Measurements from ENCODE around the gene C9orf85.
"Not testable (repeated sequence)": the region's sequence is repeated elsewhere in the genome, so short reads cannot be mapped to it uniquely, and the experiment has no call there.

C9orf85 gene

DNA sequence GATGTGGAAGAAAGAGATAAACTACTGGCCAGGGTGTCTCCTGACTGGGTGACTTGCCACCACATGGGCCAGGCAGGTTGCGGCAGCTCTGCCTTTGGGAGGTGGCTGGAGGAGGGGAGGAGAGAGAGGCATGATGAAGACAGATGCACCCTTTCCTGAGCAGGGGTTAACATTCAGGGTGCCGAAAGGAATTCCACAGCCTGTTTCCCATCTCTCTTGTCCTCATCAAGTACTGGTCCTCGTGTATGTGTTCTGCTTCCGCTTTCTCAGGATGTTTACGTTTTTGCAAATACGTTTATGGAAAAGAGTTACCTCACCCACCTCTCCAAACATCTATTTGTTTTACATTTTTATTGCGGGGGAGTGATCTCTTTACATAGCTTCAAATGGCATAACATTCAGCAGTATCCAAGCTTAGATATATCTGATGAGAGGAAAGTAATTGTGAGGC lies 73.4 kb downstream of the C9orf85 start:
- no peak for DNase-seq (ENCODE audit: low read depth)
- Histone ChIP-seq H3K4me1 (ENCODE audit: control insufficient read depth, insufficient read depth, low read length) (peaks cover 11% of the 10 kb centered on the region), H3K9ac (ENCODE audit: low read length) (no peak overlapping the region), H3K9me3 (ENCODE audit: control insufficient read depth, low read length) (no peaks in the 10 kb centered on the region), H3K27me3 (replicated peaks; ENCODE audit: control insufficient read depth, insufficient read depth, low read length) (no peaks in the 10 kb centered on the region), H3K36me3 (ENCODE audit: control insufficient read depth, insufficient read depth, low read length, severe bottlenecking) (no peaks in the 10 kb centered on the region), H3K4me3 (ENCODE audit: low read length) (no peak overlapping the region)

DNA sequence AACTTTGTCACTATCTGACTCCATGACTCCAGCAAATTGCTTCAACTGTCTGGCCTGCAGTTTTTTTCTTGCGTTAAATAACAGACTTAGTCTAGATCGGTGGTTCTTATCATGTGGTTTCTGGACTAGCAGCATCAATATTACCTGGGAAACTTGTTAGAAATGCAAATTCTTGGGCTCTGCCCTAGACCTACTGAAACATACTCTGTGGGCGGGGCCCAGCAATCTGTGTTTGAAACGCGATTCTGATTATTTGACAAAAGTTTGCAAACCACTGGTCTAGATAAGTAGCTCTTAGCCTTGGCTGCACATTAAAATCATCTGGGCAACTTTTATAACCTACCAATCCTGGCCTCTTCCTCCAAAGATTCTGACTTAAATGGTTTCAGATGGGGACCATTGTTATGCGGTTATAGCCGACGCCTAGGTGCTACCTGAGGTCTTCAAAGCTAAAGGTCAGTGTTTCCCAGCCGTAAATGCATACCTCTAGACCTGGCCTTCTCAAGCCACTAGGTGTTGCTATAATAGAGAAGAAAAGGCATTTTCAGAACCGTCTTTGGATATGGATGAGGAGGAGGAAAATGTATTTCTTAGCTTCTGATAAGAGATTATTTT lies 74.0 kb downstream of the C9orf85 start:
- Histone ChIP-seq H3K4me3 (ENCODE audit: low read length) (no peak overlapping the region), H3K4me1 (ENCODE audit: control insufficient read depth, insufficient read depth, low read length) (peaks cover 11% of the 10 kb centered on the region), H3K36me3 (ENCODE audit: control insufficient read depth, insufficient read depth, low read length, severe bottlenecking) (no peaks in the 10 kb centered on the region), H3K27me3 (replicated peaks; ENCODE audit: control insufficient read depth, insufficient read depth, low read length) (no peaks in the 10 kb centered on the region), H3K9ac (ENCODE audit: low read length) (no peak overlapping the region), H3K9me3 (ENCODE audit: control insufficient read depth, low read length) (no peaks in the 10 kb centered on the region)
- no peak for DNase-seq (ENCODE audit: low read depth)

DNA sequence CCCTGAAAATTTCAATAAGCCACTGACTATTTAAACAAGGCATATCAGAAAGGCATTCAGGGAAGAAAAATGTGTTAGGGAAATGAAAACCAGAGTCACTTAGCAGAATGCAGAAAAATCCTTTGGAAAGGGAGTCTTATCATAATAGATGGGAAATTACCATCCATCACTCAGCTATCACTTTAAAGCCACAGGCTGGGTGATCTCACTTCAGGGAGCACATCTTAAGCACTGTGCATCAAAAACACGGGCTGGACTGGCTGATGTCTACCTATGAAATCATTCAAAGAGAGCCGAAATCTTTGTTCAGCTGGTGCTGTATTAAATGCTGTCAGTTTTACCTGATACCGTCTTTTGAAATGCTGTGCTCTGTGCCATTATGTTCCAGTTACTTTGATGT lies 75.5 kb downstream of the C9orf85 start:
- no peak for DNase-seq (ENCODE audit: low read depth)
- Histone ChIP-seq H3K4me3 (ENCODE audit: low read length) (no peak overlapping the region), H3K9ac (ENCODE audit: low read length) (no peak overlapping the region)

DNA sequence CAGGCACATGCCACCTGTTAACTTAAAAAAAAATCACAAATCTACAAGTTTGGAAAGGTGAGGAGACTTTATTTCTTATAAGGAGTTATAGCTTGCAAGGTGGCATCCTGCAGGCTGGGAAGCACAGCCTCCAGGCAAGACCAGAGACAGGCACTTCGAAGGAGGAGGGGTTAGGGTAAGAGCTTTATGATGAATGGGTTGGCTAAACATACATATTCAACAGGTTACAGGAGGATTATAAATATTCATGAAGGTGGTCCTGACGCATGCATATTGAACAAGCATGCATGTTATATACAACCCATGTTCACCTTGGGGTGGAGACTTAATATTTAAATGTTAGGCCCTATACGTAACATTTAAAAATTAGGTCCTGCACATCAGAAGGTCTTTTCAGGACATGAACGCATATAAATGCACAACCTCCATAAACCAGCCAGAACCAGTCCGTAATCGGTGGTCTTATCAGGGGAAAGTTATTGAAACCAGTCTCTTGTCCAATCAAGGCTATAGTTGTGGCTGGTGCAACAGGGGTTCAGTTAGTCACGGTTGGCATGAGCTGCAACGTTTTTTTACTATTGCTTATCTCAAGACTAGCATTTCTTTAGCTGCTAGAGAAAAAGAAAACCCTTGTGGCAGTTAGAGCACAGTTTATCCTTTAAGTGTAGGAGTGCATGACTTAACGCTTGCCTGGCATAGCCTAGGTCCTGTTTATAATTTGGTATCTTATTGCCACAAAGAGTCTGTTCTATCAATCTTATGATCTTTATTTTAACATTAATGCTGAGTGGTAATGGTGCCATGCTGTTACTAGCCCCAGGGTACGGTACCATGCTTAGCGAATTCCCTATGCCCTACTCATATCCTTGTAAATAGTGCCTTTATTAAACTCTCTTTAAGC lies 76.3 kb downstream of the C9orf85 start:
- no peaks in the 10 kb centered on the region for H3K9me3 ChIP-seq (ENCODE audit: control insufficient read depth, low read length)
- H3K9ac ChIP-seq (ENCODE audit: low read length): no peak overlapping the region
- no peak overlapping the region for H3K4me3 ChIP-seq (ENCODE audit: low read length)
- DNase-seq (ENCODE audit: low read depth): no peak
- H3K27me3 ChIP-seq (replicated peaks; ENCODE audit: control insufficient read depth, insufficient read depth, low read length): no peaks in the 10 kb centered on the region
- H3K36me3 ChIP-seq (ENCODE audit: control insufficient read depth, insufficient read depth, low read length, severe bottlenecking): no peaks in the 10 kb centered on the region
- peaks cover 11% of the 10 kb centered on the region for H3K4me1 ChIP-seq (ENCODE audit: control insufficient read depth, insufficient read depth, low read length)

More for the DNA sequence above, 75.5 kb downstream of the C9orf85 start:
- no peaks in the 10 kb centered on the region for H3K27me3 ChIP-seq (replicated peaks; ENCODE audit: control insufficient read depth, insufficient read depth, low read length)
- H3K9me3 ChIP-seq (ENCODE audit: control insufficient read depth, low read length): no peaks in the 10 kb centered on the region
- no peaks in the 10 kb centered on the region for H3K36me3 ChIP-seq (ENCODE audit: control insufficient read depth, insufficient read depth, low read length, severe bottlenecking)
- peaks cover 11% of the 10 kb centered on the region for H3K4me1 ChIP-seq (ENCODE audit: control insufficient read depth, insufficient read depth, low read length)

DNA sequence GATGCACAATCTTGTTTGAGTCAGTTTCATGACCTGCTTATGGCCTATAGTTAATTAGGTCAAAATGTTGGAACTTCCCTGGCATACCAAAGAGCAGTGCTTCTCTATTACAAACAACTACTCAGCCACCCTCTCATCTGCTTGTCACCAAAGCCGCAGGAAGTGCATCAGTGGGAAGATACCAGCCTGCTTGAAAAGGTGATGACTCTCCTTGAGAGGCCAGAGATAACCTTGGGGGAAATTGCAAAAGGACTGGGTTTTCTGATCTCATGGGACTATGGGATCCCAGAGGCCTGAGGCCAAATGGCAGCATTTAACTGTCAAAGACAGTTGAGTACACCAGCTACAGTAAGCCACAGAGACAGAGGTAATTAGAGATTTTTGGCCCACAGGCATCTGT lies 79.0 kb downstream of the C9orf85 start:
- Histone ChIP-seq H3K36me3 (ENCODE audit: control insufficient read depth, insufficient read depth, low read length, severe bottlenecking) (no peaks in the 10 kb centered on the region), H3K4me3 (ENCODE audit: low read length) (no peak overlapping the region), H3K4me1 (ENCODE audit: control insufficient read depth, insufficient read depth, low read length) (no peaks in the 10 kb centered on the region), H3K9me3 (ENCODE audit: control insufficient read depth, low read length) (no peaks in the 10 kb centered on the region), H3K27me3 (replicated peaks; ENCODE audit: control insufficient read depth, insufficient read depth, low read length) (no peaks in the 10 kb centered on the region), H3K9ac (ENCODE audit: low read length) (no peak overlapping the region)
- no peak for DNase-seq (ENCODE audit: low read depth)

DNA sequence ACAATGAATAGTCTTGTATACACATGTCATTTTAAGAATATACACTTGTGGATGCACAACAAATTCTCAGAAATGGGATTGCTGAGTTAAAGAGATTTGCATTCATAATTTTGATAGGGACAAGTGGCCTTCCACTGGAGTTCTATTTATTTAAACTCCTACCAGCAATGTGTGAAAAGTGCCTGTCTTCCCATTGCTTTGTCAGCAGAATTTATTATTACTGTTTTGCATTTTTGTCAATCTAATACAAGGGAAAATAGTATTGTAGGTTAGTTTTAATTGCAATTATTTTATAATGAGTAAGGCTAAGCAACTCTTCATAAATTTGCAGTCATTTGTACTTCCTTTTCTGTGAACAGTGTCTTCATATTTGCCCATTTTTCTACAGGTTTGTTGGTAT lies 94.0 kb downstream of the C9orf85 start:
- Histone ChIP-seq H3K4me1 (ENCODE audit: control insufficient read depth, insufficient read depth, low read length) (no peaks in the 10 kb centered on the region), H3K9ac (ENCODE audit: low read length) (no peak overlapping the region), H3K9me3 (ENCODE audit: control insufficient read depth, low read length) (peaks cover 8% of the 10 kb centered on the region)

DNA sequence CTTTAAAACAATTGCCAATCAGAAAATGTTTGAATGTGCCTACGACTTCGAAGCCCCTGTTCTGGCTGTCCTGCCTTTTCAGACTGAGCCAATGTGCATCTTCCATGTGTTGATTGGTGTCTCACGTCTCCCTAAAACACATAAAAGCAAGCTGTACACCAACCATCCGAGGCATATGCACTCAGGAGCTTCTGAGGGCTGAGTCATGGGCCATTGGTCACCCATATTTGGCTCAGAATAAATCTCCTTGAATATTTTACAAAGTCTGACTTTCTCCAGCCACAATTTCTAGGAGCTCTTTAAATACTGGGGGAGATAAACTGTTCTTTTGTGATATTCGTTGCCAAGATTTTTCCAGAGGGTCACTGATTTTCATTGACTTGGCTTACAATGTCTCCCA lies 95.1 kb downstream of the C9orf85 start:
- peak; percentile 41 for DNase-seq (ENCODE audit: low read depth)
- H3K4me1 ChIP-seq (ENCODE audit: control insufficient read depth, insufficient read depth, low read length): no peaks in the 10 kb centered on the region
- no peak overlapping the region for H3K9ac ChIP-seq (ENCODE audit: low read length)
- H3K9me3 ChIP-seq (ENCODE audit: control insufficient read depth, low read length): peaks cover 2% of the 10 kb centered on the region
- H3K36me3 ChIP-seq (ENCODE audit: control insufficient read depth, insufficient read depth, low read length, severe bottlenecking): no peaks in the 10 kb centered on the region
- no peaks in the 10 kb centered on the region for H3K27me3 ChIP-seq (replicated peaks; ENCODE audit: control insufficient read depth, insufficient read depth, low read length)
- H3K4me3 ChIP-seq (ENCODE audit: low read length): no peak overlapping the region

More for the DNA sequence above, 94.0 kb downstream of the C9orf85 start:
- Histone ChIP-seq H3K27me3 (replicated peaks; ENCODE audit: control insufficient read depth, insufficient read depth, low read length) (no peaks in the 10 kb centered on the region), H3K36me3 (ENCODE audit: control insufficient read depth, insufficient read depth, low read length, severe bottlenecking) (no peaks in the 10 kb centered on the region), H3K4me3 (ENCODE audit: low read length) (no peak overlapping the region)
- no peak for DNase-seq (ENCODE audit: low read depth)

DNA sequence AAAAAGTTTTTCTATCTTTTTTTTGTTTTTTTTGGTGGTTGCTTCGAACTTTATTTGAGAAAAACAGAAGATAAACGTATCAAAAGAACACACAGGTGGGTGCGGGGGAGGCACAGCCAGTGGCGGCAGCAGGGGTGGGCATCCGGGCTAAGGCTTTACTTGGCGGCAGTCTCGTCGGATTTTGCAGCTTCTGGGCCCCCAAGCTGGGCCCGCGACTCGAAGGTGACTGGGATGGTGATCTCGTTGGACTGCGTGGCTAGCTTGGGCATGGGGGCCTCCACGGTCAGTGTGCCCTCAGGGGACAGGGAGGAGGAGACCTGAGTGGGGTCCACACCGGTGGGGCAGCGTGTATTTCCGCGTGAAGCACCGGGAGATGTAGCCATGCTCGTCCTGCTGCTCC lies 96.3 kb downstream of the C9orf85 start:
- H3K27me3 ChIP-seq (replicated peaks; ENCODE audit: control insufficient read depth, insufficient read depth, low read length); H3K9ac ChIP-seq (ENCODE audit: low read length); H3K36me3 ChIP-seq (ENCODE audit: control insufficient read depth, insufficient read depth, low read length, severe bottlenecking); DNase-seq (ENCODE audit: low read depth); H3K4me1 ChIP-seq (ENCODE audit: control insufficient read depth, insufficient read depth, low read length); H3K4me3 ChIP-seq (ENCODE audit: low read length); H3K9me3 ChIP-seq (ENCODE audit: control insufficient read depth, low read length): not testable (repeated sequence)

DNA sequence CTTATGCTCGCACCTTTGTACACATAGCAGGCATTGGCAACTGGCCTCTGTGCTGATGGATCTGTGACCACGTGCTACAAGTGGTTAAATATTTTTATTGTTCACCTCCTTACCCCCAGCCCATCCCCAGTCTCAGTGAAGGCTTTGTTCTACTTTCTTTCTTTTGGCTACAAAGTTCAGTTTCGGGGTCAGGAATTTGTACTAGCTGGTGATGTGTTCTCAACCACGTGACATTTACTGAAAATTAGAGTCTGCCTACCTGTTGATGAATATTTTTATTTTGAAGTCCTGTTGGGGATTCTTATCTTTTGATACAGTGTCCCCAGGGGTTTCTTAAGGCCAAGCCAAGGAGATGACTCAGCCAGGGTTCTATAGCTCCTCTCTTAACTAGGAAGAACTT lies 101.2 kb downstream of the C9orf85 start:
- DNase-seq (ENCODE audit: low read depth): no peak
- Histone ChIP-seq H3K27me3 (replicated peaks; ENCODE audit: control insufficient read depth, insufficient read depth, low read length) (no peaks in the 10 kb centered on the region), H3K9me3 (ENCODE audit: control insufficient read depth, low read length) (no peaks in the 10 kb centered on the region), H3K9ac (ENCODE audit: low read length) (no peak overlapping the region), H3K4me1 (ENCODE audit: control insufficient read depth, insufficient read depth, low read length) (no peaks in the 10 kb centered on the region), H3K4me3 (ENCODE audit: low read length) (no peak overlapping the region), H3K36me3 (ENCODE audit: control insufficient read depth, insufficient read depth, low read length, severe bottlenecking) (no peaks in the 10 kb centered on the region)

DNA sequence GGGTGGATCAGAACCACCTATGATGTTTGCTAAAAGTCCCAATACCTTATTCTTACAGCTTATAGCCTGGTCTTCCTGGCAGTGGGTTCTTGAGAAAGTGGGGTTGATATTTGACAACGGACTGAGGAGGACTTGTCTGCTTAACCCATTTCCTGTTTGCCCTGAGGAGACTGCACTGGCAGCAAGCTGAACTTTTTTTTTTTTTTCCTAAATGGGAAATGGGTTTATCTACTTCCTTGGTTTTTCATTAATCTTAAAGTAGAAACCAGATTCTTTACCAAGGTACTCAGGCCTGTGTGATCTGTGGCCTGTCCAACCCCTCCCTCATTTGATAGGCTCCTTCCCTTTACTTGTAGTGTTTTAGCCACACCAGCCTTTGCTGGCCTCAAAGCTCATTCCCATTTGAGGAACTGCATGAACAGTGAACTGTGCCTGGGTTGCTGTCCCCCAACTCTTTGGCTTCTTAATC lies 101.9 kb downstream of the C9orf85 start:
- no peak overlapping the region for H3K9ac ChIP-seq (ENCODE audit: low read length)
- no peaks in the 10 kb centered on the region for H3K36me3 ChIP-seq (ENCODE audit: control insufficient read depth, insufficient read depth, low read length, severe bottlenecking)
- H3K4me3 ChIP-seq (ENCODE audit: low read length): no peak overlapping the region
- no peaks in the 10 kb centered on the region for H3K4me1 ChIP-seq (ENCODE audit: control insufficient read depth, insufficient read depth, low read length)
- H3K9me3 ChIP-seq (ENCODE audit: control insufficient read depth, low read length): no peaks in the 10 kb centered on the region
- no peaks in the 10 kb centered on the region for H3K27me3 ChIP-seq (replicated peaks; ENCODE audit: control insufficient read depth, insufficient read depth, low read length)
- DNase-seq (ENCODE audit: low read depth): no peak

DNA sequence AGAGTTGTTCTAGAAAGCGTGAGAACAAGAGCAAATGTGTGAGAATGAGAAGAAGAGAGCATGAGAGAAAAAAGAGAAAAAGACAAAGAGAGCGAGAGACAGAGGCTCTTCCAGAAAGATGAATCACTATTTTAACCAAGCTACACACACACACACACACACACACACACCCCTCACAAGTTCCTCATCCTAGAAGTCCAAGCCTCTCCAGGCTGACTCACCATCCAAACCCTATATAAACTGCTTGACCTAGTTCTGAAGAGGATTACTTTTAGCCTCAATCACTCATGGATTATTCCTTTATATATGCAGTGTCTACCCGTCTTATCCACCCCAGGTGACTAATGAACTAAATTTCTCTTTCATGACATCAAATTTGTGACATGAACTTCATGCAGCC lies 111.4 kb downstream of the C9orf85 start:
- Histone ChIP-seq H3K9me3 (ENCODE audit: control insufficient read depth, low read length) (no peaks in the 10 kb centered on the region), H3K4me1 (ENCODE audit: control insufficient read depth, insufficient read depth, low read length) (no peaks in the 10 kb centered on the region), H3K4me3 (ENCODE audit: low read length) (no peak overlapping the region), H3K27me3 (replicated peaks; ENCODE audit: control insufficient read depth, insufficient read depth, low read length) (no peaks in the 10 kb centered on the region), H3K36me3 (ENCODE audit: control insufficient read depth, insufficient read depth, low read length, severe bottlenecking) (no peaks in the 10 kb centered on the region), H3K9ac (ENCODE audit: low read length) (no peak overlapping the region)
- peak; percentile 67 for DNase-seq (ENCODE audit: low read depth)

All from adipocyte (in vitro differentiated cells).